Vagina (tissue), 2 donors: ENCODE data around the gene SOCS3.

Source experiments
- CTCF ChIP-seq, 3 experiments: fragments of 450-650 bp in 2 of 3; fragments of 200-600 bp in 1 of 3; sonication (generic) in 1 of 3; IDR thresholded peaks; one replicate each; pipeline ENCODE4 v1.5.1; 2017 to 2019; ENCODE audit warnings: antibody characterized with exemption in 3 of 3, mild to moderate bottlenecking in 2 of 3, moderate library complexity in 2 of 3
- POLR2A ChIP-seq, 2 donors: fragments of 450-650 bp; IDR thresholded peaks; one replicate each; pipeline ENCODE4 v1.6.1; 2017; ENCODE audit warnings: antibody characterized with exemption in 2 of 2, mild to moderate bottlenecking in 2 of 2, moderate library complexity in 2 of 2
- POLR2AphosphoS5 ChIP-seq, 2 donors: sonication (generic); formaldehyde crosslinking; IDR thresholded peaks; one replicate each; pipeline ENCODE4 v1.9.0; 2017; ENCODE audit warnings: antibody characterized with exemption in 2 of 2, mild to moderate bottlenecking in 2 of 2, low read depth in 1 of 2; ENCODE audit not compliant: insufficient read depth in 1 of 2

DNA sequence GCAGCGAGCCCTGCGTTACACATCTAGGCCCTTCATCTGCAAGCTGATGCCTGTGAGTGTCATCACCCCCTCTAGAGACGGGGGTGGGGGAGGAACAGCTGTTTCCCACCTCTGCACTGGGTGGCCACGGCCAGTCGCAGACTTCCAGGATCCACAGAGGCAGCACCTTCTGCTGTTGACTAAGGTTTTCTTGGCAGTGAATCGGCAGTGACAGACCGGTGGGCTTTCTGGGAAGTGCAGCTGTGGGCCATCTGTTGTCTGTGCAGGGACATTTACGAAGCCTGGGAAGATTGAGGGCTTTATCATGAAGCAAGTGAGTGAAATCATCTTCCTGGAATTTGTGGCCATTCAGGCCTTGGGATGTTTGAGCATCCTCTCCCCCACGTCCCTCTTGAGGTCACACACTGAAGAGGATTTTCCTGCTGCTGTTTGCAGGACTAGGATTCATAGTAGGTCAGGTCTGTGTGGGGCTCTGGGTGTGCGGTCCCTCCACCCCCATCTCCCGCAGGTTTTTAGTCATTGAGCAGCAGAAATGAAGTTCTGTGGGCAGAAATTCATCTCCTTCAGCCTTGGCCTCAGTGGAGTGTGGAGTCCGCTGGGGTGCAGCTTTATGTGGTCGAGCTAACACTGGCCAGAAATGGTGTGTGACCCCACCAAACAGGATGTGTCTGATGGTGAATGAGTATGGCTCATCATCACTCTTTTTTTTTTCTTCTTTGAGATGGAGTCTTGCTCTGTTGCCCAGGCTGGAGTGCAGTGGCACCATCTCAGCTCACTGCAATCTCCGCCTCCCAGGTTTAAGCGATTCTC, 30.6 kb upstream of the SOCS3 start:
- TF ChIP-seq POLR2AphosphoS5 (IDR thresholded peaks at IDR 0.05; ENCODE audit: insufficient read depth in 1 of 2, low read depth in 1 of 2): peak in 1 of 2 donors; percentile 72
- TF ChIP-seq CTCF (IDR thresholded peaks at IDR 0.05): no peak
- TF ChIP-seq POLR2A (IDR thresholded peaks at IDR 0.05): no peak
